HG03457 (cell line): ENCODE measurements around the gene B3GLCT.
"Not testable (repeated sequence)": the region's sequence is repeated elsewhere in the genome, so short reads cannot be mapped to it uniquely, and the experiment has no call there.

Experiments used
- ATAC-seq: cut with Tn5 transposase; IDR thresholded peaks from one replicate; pipeline ENCODE4 v1.9.1; 2021; ENCODE audit warnings: moderate number of reproducible peaks; ENCODE audit not compliant: unreplicated experiment

The B3GLCT gene

GRCh38 chr13:31339616-31340015, 139.8 kb downstream of the B3GLCT start:
- ATAC-seq, result not testable (repeated sequence)

- ATAC-seq, result not testable (repeated sequence)
These were observed 141.1 kb downstream of the B3GLCT start for GRCh38 chr13:31340848-31341247.

- ATAC-seq, result no peak
These were observed 147.1 kb downstream of the B3GLCT start for GRCh38 chr13:31346891-31347290.

GRCh38 chr13:31349156-31349555, 149.4 kb downstream of the B3GLCT start:
- no peak for ATAC-seq

DNA sequence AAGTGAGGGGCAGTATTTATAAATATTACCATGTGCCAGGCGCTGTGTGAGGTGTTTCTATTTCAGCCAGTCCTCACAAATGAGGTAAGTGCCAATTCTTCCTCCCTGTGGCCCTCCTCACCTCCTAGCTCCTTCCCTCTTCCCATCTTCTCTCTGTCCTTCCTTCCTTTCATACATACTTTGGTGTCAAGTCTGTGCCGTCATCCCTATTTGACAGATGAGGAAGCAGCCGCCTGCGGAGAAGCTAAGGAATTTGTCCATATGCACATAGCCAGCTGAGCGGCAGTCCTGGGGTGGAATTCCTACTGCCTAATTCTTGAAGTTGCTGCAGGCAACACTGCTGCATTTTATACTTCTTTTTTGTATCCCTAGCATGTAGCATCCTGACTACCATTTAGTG, 150.8 kb downstream of the B3GLCT start:
- no peak for ATAC-seq

DNA sequence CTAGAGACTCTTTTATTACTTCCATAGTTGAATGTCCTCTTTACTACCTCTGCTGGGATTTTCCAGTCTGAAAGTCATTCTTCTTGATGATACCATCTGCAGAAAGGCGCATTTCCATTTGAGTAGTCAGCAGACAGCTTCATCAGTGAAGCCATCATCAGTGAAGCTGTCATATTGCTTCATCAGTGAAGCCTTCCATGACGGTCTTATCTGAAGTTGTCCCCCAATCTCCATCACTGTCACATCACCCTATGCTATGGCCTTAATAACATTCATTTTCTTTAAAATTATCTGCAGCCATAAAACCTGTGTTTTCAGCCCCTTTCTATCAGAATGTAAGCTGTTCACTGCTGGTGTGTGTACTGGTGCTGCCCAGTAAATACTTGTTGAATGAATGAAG, 151.6 kb downstream of the B3GLCT start:
- no peak for ATAC-seq

GRCh38 chr13:31352467-31352866, 152.7 kb downstream of the B3GLCT start:
- no peak for ATAC-seq

DNA sequence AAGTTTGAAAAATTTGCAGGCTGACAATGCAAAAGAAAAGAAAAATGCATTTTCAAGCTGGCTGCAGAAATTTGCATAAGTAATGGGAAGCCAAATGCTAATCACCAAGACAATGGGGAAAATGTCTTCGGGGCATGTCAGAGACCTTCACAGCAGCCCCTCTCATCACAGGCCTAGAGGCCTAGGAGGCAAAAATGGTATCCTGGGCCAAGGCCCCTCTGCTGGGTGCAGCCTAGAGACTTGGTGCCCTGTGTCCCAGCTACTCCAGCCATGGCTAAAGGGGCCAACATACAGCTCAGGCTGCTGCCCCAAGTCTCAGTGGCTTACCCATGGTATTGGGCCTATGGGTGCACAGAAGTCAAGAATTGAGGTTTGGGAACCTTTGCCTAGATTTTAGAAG, 155.2 kb downstream of the B3GLCT start:
- ATAC-seq, result no peak

GRCh38 chr13:31356991-31357390, 157.2 kb downstream of the B3GLCT start:
- no peak for ATAC-seq

DNA sequence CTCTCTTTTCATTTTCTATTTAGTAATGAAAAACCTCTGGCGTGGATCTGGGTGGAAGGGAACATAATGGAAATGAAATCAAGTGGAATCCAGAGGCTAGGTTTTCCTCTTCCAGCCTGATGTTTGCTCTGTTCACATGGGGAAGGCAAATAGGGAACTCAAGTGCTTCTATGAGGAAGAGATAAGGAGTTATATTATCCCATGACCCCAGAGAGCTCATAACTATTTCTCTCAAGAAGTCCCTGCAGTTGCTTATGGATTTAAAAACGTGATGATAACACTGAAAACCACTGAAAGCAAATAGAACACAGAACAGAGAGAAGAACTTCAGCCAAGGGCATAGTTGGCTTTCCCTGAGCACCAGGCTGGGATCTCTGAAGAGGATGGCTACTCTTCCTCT, 157.8 kb downstream of the B3GLCT start:
- ATAC-seq, result no peak

DNA sequence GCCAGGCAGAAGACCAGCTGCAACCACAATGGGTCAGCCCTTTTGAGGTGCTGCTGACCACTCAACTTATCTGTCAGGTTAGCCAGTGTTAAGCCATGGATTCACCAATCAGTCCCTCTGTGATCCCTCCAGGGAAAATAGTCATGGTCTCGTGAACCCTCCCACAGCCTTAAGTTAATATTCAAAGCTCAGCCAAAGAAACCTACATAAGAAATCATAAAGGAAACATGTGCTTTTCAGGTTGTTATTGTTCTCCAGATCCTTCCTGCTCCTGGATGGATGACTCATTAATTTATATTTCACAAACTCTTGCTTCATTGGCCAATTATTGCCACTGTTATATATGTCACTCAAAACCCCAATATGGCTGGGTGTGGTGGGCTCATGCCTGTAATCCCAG, 161.9 kb downstream of the B3GLCT start:
- ATAC-seq, result no peak

GRCh38 chr13:31365630-31366029, 165.9 kb downstream of the B3GLCT start:
- no peak for ATAC-seq

DNA sequence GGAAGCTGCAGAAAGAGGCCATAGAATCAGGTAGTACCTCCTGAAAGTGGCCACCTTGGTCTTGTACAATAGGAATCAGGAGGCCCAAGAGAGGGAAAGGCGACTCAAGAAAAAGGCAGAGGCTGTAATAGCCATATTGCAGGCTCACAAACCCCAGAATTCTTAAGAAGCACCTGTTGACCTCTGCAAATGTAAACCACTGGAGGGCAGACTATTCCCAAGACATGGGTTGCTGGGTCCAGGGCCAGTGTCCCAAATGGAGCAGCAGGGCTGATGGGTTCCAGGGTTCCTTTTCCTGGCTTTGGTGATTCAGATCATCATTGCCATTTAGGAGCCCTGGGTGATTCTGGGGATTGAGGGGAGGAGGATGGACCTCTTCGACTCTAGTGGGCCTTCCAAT, 167.6 kb downstream of the B3GLCT start:
- no peak for ATAC-seq

GRCh38 chr13:31369213-31369612, 169.4 kb downstream of the B3GLCT start:
- no peak for ATAC-seq

GRCh38 chr13:31372454-31372853, 172.7 kb downstream of the B3GLCT start:
- no peak for ATAC-seq

- ATAC-seq, result no peak
These were observed 174.9 kb downstream of the B3GLCT start for GRCh38 chr13:31374682-31375081.

- ATAC-seq, result no peak
These were observed 178.2 kb downstream of the B3GLCT start for GRCh38 chr13:31377946-31378345.

- no peak for ATAC-seq
These were observed 180.9 kb downstream of the B3GLCT start for GRCh38 chr13:31380715-31381114.
